Measurements from ENCODE around the gene F11. TPM values are rescaled to one million over a fixed set of nuclear protein-coding genes. Genes with fewer than 3 reads are reported as not detected.
A peak's percentile ranks its signal among the peaks of the same experiment; 100 is the strongest.

Gene F11
- total and polyA plus RNA-seq, 2 of the 13 experiments (the other 11 are each of a cell fraction or from before 2014, with no cell fraction given) = 35.1 to 58.0 TPM

GRCh38 chr4:186265683-186266652 lies at the start of gene F11 (continued):
- TF ChIP-seq ZBTB40 (IDR thresholded peaks at IDR 0.05) (no peak), ZBTB40 (CRISPR knock-in tag; IDR thresholded peaks at IDR 0.05) (no peak), GZF1 (CRISPR knock-in tag; IDR thresholded peaks at IDR 0.05) (no peak), ARNT2 (CRISPR knock-in tag; IDR thresholded peaks at IDR 0.05; ENCODE audit: low read depth) (no peak), SNRNP70 (IDR thresholded peaks at IDR 0.05; ENCODE audit: low read depth, low read length) (no peak), JUNB (CRISPR knock-in tag; IDR thresholded peaks at IDR 0.05; ENCODE audit: borderline replicate concordance) (no peak), ZNF761 (CRISPR knock-in tag; conservative IDR thresholded peaks at IDR 0.05) (no peak), IRF2 (CRISPR knock-in tag; IDR thresholded peaks at IDR 0.05) (peak; percentile 45; the same call in 1 of the 2 replicates), ZNF615 (CRISPR knock-in tag; IDR thresholded peaks at IDR 0.05; ENCODE audit: borderline replicate concordance) (0 out of 2 replicates have a peak, but pooled peaks have one; percentile 42), FOXK1 (CRISPR knock-in tag; IDR thresholded peaks at IDR 0.05; ENCODE audit: borderline replicate concordance, low read depth) (peak; percentile 57), XRCC5 (optimal IDR thresholded peaks at IDR 0.05; ENCODE audit: low read length) (peak; percentile 19), NR2F2 (IDR thresholded peaks at IDR 0.05; ENCODE audit: borderline replicate concordance, low read depth) (peak; percentile 26; the same call in 1 of the 2 replicates)
- TF ChIP-seq, protein P1, sequence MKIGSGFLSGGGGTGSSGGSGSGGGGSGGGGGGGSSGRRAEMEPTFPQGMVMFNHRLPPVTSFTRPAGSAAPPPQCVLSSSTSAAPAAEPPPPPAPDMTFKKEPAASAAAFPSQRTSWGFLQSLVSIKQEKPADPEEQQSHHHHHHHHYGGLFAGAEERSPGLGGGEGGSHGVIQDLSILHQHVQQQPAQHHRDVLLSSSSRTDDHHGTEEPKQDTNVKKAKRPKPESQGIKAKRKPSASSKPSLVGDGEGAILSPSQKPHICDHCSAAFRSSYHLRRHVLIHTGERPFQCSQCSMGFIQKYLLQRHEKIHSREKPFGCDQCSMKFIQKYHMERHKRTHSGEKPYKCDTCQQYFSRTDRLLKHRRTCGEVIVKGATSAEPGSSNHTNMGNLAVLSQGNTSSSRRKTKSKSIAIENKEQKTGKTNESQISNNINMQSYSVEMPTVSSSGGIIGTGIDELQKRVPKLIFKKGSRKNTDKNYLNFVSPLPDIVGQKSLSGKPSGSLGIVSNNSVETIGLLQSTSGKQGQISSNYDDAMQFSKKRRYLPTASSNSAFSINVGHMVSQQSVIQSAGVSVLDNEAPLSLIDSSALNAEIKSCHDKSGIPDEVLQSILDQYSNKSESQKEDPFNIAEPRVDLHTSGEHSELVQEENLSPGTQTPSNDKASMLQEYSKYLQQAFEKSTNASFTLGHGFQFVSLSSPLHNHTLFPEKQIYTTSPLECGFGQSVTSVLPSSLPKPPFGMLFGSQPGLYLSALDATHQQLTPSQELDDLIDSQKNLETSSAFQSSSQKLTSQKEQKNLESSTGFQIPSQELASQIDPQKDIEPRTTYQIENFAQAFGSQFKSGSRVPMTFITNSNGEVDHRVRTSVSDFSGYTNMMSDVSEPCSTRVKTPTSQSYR (CRISPR knock-in tag; IDR thresholded peaks at IDR 0.05; ENCODE audit: borderline replicate concordance) = peak; percentile 14; the same call in 1 of the 2 replicates
- TF ChIP-seq, protein P2, sequence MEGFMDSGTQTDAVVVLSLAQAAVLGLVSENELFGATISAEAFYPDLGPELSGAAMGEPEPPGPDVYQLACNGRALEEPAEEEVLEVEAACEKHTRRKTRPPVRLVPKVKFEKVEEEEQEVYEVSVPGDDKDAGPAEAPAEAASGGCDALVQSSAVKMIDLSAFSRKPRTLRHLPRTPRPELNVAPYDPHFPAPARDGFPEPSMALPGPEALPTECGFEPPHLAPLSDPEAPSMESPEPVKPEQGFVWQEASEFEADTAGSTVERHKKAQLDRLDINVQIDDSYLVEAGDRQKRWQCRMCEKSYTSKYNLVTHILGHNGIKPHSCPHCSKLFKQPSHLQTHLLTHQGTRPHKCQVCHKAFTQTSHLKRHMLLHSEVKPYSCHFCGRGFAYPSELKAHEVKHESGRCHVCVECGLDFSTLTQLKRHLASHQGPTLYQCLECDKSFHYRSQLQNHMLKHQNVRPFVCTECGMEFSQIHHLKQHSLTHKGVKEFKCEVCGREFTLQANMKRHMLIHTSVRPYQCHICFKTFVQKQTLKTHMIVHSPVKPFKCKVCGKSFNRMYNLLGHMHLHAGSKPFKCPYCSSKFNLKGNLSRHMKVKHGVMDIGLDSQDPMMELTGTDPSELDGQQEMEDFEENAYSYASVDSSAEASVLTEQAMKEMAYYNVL (CRISPR knock-in tag; IDR thresholded peaks at IDR 0.05; ENCODE audit: borderline replicate concordance) = peak; percentile 71; the same call in 1 of the 2 replicates

Data from HepG2 (cell line).